DOHH2 (cell line): ENCODE results near the gene CELA2B.
"Not testable (repeated sequence)": the region's sequence is repeated elsewhere in the genome, so short reads cannot be mapped to it uniquely, and the experiment has no call there.

ENCODE experiments used
- H3F3A ChIP-seq: fragments of 200-600 bp; sonication (generic), shearing (Covaris generic); 2 replicates; pipeline ENCODE4 v1.6.0; 2016; ENCODE audit warnings: antibody characterized with exemption, mild to moderate bottlenecking; ENCODE audit not compliant: control insufficient read depth, insufficient read depth
- H3K27ac ChIP-seq: fragments of 200-600 bp; sonication (generic); 2 replicates; pipeline ENCODE4 v1.5.1; 2014; ENCODE audit warnings: low read depth, mild to moderate bottlenecking, low read length, moderate library complexity
- H3K27me3 ChIP-seq: fragments of 200-600 bp; sonication (generic); 2 replicates; pipeline ENCODE4 v1.6.1; 2014; ENCODE audit warnings: mild to moderate bottlenecking, low read length, mixed read lengths; ENCODE audit not compliant: control insufficient read depth
- H3K36me3 ChIP-seq: fragments of 200-600 bp; sonication (generic); 2 replicates; pipeline ENCODE4 v1.6.1; 2014; ENCODE audit warnings: mild to moderate bottlenecking, low read length, moderate library complexity, mixed read lengths; ENCODE audit not compliant: control insufficient read depth
- H3K4me1 ChIP-seq: fragments of 200-600 bp; sonication (generic); 2 replicates; pipeline ENCODE4 v1.6.1; 2014; ENCODE audit warnings: mild to moderate bottlenecking, low read length, mixed read lengths; ENCODE audit not compliant: control insufficient read depth
- H3K4me2 ChIP-seq: fragments of 200-600 bp; sonication (generic); 2 replicates; pipeline ENCODE4 v1.6.0; 2014; ENCODE audit warnings: mild to moderate bottlenecking, low read length, moderate library complexity
- H3K4me3 ChIP-seq: fragments of 200-600 bp; sonication (generic); 2 replicates; pipeline ENCODE4 v1.5.1; 2014; ENCODE audit warnings: mild to moderate bottlenecking, low read length, mixed read lengths
- H3K79me2 ChIP-seq: fragments of 200-600 bp; sonication (generic); 2 replicates; pipeline ENCODE4 v1.6.1; 2014; ENCODE audit warnings: mild to moderate bottlenecking, low read length, mixed read lengths; ENCODE audit not compliant: control insufficient read depth
- H3K9me2 ChIP-seq: fragments of 200-600 bp; sonication (generic); replicated peaks from 2 replicates; pipeline ENCODE4 v1.6.1; 2014; ENCODE audit warnings: mild to moderate bottlenecking, low read length, mixed read lengths; ENCODE audit not compliant: control insufficient read depth
- H3K9me3 ChIP-seq: fragments of 200-600 bp; sonication (generic); 2 replicates; pipeline ENCODE4 v1.6.1; 2014; ENCODE audit warnings: antibody characterized with exemption, low read length, mixed read lengths; ENCODE audit not compliant: control insufficient read depth, insufficient read depth
- H4K20me1 ChIP-seq: fragments of 200-600 bp; sonication (generic); 2 replicates; pipeline ENCODE4 v1.6.0; 2014; ENCODE audit warnings: low read depth, mild to moderate bottlenecking, antibody characterized with exemption, low read length, moderate library complexity; ENCODE audit not compliant: control insufficient read depth, insufficient read depth
- CTCF ChIP-seq: fragments of 200-600 bp; sonication (generic); IDR thresholded peaks from one replicate; pipeline ENCODE4 v1.5.1; 2014; ENCODE audit warnings: antibody characterized with exemption, mild to moderate bottlenecking, low read depth, low read length; ENCODE audit not compliant: poor library complexity, severe bottlenecking
- EZH2phosphoT487 ChIP-seq: fragments of 200-600 bp; sonication (generic); IDR thresholded peaks from 2 replicates; pipeline ENCODE4 v1.6.1; 2017; ENCODE audit warnings: borderline replicate concordance, mild to moderate bottlenecking, antibody characterized with exemption, low read length, moderate library complexity, mixed read lengths

Gene CELA2B

GRCh38 chr1:15485636-15486035 lies 9.7 kb downstream of the CELA2B start:
- Histone ChIP-seq H3K4me3 (no peak overlapping the region), H3K27ac (no peak overlapping the region), H3K36me3 (no peaks in the 10 kb centered on the region), H3K4me2 (no peak overlapping the region), H3K79me2 (no peaks in the 10 kb centered on the region), H3K27me3 (no peaks in the 10 kb centered on the region), H4K20me1 (no peaks in the 10 kb centered on the region), H3F3A (no peaks in the 10 kb centered on the region), H3K9me2 (no peaks in the 10 kb centered on the region), H3K9me3 (no peaks in the 10 kb centered on the region), H3K4me1 (no peaks in the 10 kb centered on the region)
- no peak for TF ChIP-seq CTCF
- no peak for TF ChIP-seq EZH2phosphoT487

- not testable (repeated sequence) for H3K9me2 ChIP-seq
Measured at GRCh38 chr1:15486844-15487610, 11.1 kb downstream of the CELA2B start.

GRCh38 chr1:15488371-15488770 lies 12.5 kb downstream of the CELA2B start:
- Histone ChIP-seq H3K36me3 (no peaks in the 10 kb centered on the region), H3K27me3 (no peaks in the 10 kb centered on the region), H4K20me1 (no peaks in the 10 kb centered on the region), H3K79me2 (no peaks in the 10 kb centered on the region), H3K9me2 (no peaks in the 10 kb centered on the region), H3K27ac (no peak overlapping the region), H3K9me3 (no peaks in the 10 kb centered on the region), H3K4me1 (no peaks in the 10 kb centered on the region), H3K4me3 (no peak overlapping the region), H3F3A (no peaks in the 10 kb centered on the region), H3K4me2 (no peak overlapping the region)
- TF ChIP-seq EZH2phosphoT487: no peak
- no peak for TF ChIP-seq CTCF

More at GRCh38 chr1:15486844-15487610, 11.1 kb downstream of the CELA2B start:
- not testable (repeated sequence) for H3K9me3 ChIP-seq, H3K4me2 ChIP-seq, H3K4me1 ChIP-seq, H3K27me3 ChIP-seq, H4K20me1 ChIP-seq, H3K4me3 ChIP-seq, H3K27ac ChIP-seq, H3K36me3 ChIP-seq, H3K79me2 ChIP-seq, H3F3A ChIP-seq

- no peak overlapping the region for H3K4me2 ChIP-seq
- H3K9me2 ChIP-seq: no peaks in the 10 kb centered on the region
- TF ChIP-seq EZH2phosphoT487: no peak
- TF ChIP-seq CTCF: no peak
- no peak overlapping the region for H3K4me3 ChIP-seq
- no peaks in the 10 kb centered on the region for H4K20me1 ChIP-seq
- H3K4me1 ChIP-seq: no peaks in the 10 kb centered on the region
- no peaks in the 10 kb centered on the region for H3K27me3 ChIP-seq
- no peaks in the 10 kb centered on the region for H3K79me2 ChIP-seq
- H3K9me3 ChIP-seq: no peaks in the 10 kb centered on the region
- no peak overlapping the region for H3K27ac ChIP-seq
- no peaks in the 10 kb centered on the region for H3K36me3 ChIP-seq
- no peaks in the 10 kb centered on the region for H3F3A ChIP-seq
Measured at GRCh38 chr1:15489052-15489736, 13.3 kb downstream of the CELA2B start.

- not testable (repeated sequence) for H3K9me2 ChIP-seq, H3K79me2 ChIP-seq, H4K20me1 ChIP-seq, H3K36me3 ChIP-seq, H3K27ac ChIP-seq, H3F3A ChIP-seq, H3K4me2 ChIP-seq, H3K4me1 ChIP-seq, H3K27me3 ChIP-seq, H3K4me3 ChIP-seq, H3K9me3 ChIP-seq
Measured at GRCh38 chr1:15491010-15491409, 15.1 kb downstream of the CELA2B start.
